AG04449 (cell line): Measurements from ENCODE around the gene SUV39H2.

ENCODE experiments used
- CTCF ChIA-PET: fragments of 350-600 bp; formaldehyde crosslinking; extraction: SDS; loops from one replicate; lab custom pipeline; 2021; ENCODE audit warnings: antibody characterized with exemption; lab: Yijun Ruan, JAX
- POLR2A ChIA-PET: fragments of 400-600, 350-600 bp; formaldehyde crosslinking; extraction: SDS; loops from one replicate; lab custom pipeline; 2020; ENCODE audit warnings: antibody characterized with exemption, inconsistent platforms; lab: Yijun Ruan, JAX
- DNase-seq: peaks from one replicate; pipeline ENCODE4 v3.0.0-alpha.2; 2010; ENCODE audit warnings: low read depth, low spot score
- H3K4me3 ChIP-seq: 2 replicates; pipeline ENCODE4 v1.5.1; 2011; ENCODE audit warnings: low read depth, mild to moderate bottlenecking, control low read depth, low read length
- TF ChIP-seq, protein P1 (sequence below): IDR thresholded peaks from one replicate; pipeline ENCODE4 v1.5.1; 2011; ENCODE audit warnings: mild to moderate bottlenecking, moderate library complexity, low read length, control low read depth, inconsistent platforms; ENCODE audit not compliant: insufficient read depth; ENCODE audit errors: missing control alignments

Gene SUV39H2

DNA sequence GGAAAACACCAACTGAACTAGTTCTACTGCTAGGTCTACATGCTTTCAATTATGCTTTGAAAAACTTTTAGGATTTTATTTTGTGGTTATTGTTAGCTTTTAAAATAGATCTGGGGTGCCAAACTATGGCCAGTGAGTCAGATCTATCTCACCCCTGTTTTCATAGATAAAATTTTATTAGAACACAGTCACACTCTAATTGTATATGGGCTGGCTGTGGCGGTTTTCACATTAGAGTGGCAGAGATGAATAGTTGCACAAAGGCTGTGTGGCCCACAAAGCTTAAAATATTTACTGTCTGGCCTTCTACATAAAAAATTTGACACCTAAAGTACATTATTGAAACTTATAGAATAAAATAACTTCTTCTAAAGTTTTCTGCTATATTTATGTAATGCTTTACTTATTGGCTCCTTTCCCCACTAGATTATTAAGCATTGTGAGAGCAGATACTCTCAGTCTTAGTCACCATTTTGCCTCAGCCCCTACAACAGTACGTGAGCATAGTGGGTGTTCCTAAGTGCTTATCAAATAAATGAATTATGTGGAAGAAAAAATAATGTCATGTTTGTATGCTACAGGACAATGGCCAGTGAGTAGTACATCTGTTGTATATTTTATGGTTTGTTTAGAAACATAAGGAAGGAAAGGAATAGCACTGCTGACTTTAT, 5.4 kb upstream of the SUV39H2 start:
- DNase-seq: no peak
- CTCF ChIA-PET: interaction anchor here (1.4 to 1.7 kb wide), 2 partner anchors 28 to 338 kb away, joined by 3 to 4 read pairs; no protein-coding TSS in a partner anchor
- POLR2A ChIA-PET: interaction anchor here (0.5 kb wide), 2 partner anchors 312 to 873 kb away, joined by 3 read pairs; no protein-coding TSS in a partner anchor
- TF ChIP-seq, protein P1, sequence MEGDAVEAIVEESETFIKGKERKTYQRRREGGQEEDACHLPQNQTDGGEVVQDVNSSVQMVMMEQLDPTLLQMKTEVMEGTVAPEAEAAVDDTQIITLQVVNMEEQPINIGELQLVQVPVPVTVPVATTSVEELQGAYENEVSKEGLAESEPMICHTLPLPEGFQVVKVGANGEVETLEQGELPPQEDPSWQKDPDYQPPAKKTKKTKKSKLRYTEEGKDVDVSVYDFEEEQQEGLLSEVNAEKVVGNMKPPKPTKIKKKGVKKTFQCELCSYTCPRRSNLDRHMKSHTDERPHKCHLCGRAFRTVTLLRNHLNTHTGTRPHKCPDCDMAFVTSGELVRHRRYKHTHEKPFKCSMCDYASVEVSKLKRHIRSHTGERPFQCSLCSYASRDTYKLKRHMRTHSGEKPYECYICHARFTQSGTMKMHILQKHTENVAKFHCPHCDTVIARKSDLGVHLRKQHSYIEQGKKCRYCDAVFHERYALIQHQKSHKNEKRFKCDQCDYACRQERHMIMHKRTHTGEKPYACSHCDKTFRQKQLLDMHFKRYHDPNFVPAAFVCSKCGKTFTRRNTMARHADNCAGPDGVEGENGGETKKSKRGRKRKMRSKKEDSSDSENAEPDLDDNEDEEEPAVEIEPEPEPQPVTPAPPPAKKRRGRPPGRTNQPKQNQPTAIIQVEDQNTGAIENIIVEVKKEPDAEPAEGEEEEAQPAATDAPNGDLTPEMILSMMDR: no peak
- no peak overlapping the region for H3K4me3 ChIP-seq

DNA sequence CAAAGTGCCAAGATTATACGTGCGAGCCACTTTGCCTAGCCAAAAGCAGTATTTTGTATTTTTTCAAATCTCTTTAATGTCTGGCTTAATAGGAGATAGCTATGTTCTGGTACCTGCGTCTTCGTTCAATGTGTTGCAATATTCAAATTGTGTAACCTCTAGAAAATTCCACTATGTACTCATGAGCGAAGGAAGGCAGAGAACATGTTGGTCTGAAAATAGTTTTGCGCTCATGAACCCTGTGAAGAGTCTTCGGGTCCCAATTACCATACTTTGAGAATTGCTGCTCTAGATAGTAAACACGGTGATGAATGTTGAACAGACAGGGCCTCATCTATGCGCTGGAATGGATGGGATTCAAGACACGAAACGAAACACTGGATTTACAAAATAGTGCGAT, 2.7 kb upstream of the SUV39H2 start:
- ChIA-PET CTCF (no interaction called here), POLR2A (no interaction called here)
- TF ChIP-seq, protein P1: no peak

DNA sequence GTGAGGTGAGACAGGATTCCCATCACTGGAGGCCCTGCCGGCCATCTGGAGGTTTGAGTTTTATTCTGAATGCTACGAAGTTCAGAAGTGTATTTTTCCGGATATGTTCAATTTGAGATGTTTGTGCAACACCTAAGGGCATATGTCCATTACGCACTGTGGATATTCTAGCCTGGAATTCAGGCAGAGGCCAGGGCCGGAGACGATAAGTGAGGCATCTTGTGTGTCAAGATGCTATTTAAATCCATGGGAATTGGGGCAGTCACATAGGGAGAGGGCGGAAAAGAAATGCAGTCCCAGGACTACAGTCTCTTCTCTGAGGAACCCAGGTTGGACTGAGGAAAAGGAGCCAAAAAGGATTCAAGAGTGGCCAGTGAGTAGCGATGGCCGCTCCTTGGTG, 1.9 kb upstream of the SUV39H2 start:
- ChIA-PET CTCF (no interaction called here), POLR2A (no interaction called here)
- DNase-seq: no peak
- peak overlapping the region; percentile 2; the same call in 1 of the 2 replicates for H3K4me3 ChIP-seq
- TF ChIP-seq, protein P1: no peak

More for the DNA sequence above, 2.7 kb upstream of the SUV39H2 start:
- no peak for DNase-seq
- no peak overlapping the region for H3K4me3 ChIP-seq

DNA sequence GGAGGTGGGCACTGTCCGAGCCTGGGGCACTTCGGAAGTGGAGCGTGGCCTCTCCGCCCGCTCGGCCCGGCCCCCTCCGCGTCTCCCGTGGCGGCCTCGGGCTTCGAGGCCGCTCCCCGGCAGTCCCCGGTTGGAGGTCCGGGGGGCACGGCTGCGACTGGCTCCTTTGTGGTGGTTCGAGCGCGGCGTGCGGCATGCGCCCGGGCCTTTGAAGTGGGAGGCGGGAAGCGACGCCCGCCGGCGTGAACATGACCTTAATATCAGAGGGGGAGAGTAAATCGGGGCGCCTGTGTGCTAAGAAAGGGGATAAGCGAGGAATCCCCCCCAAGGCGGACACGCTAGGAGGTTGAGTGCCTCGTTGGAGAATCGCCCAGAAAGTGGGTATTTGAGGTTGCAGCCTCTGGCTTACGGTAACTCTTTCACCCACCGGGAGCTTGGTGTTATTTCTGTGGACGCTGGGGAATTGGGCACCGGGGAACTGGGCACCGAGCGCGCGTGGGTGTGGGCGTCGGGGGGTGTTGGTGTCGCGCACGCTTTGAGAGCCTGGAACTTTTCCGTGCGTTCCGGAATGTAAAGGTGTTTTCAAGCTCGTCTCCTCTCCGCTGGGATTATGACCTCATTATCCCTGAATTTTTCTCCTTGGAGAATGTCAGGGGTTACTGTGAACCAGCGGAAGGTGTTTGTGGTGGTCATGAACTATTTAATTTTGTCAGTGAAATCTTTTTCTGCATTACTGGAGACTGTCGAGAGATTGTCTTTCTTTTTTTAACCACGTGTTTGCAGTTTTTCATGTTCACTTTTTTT, 660 bp downstream of the SUV39H2 start:
- CTCF ChIA-PET: interaction anchor here (0.7 to 1.4 kb wide), 6 partner anchors 22 to 226 kb away, joined by 3 to 6 read pairs (median 4); partner anchors contain the start of genes CDNF, HSPA14 and MSANTD7
- no peak for DNase-seq
- POLR2A ChIA-PET: interaction anchor here (0.5 to 1.8 kb wide), 9 partner anchors 10 to 291 kb away, joined by 3 to 10 read pairs (median 3); partner anchors contain the start of genes CDNF, HSPA14, MSANTD7 and NMT2

DNA sequence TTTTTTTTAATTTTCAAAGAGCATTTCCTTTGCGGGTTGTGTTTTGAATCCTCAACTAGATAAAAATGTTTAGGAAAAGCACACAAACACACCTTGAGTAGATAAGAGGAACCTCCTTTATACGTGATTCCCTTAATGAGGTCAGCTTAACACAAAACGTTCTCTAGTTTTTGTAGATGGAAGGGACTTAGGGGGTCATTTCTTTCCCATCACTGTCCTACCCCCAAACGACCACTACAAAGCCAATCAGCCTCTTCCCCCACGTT, 1.2 kb downstream of the SUV39H2 start:
- no peak for DNase-seq
- peak overlapping the region; percentile 74 for H3K4me3 ChIP-seq
- TF ChIP-seq, protein P1: no peak
- ChIA-PET POLR2A (interaction anchor here (0.6 kb wide), 1 partner anchor 80 kb away, joined by 3 read pairs; no protein-coding TSS in a partner anchor), CTCF (interaction anchor here (1.4 kb wide), 1 partner anchor 24 kb away, joined by 6 read pairs; no protein-coding TSS in a partner anchor)

More for the DNA sequence above, 660 bp downstream of the SUV39H2 start:
- H3K4me3 ChIP-seq: peak overlapping the region; percentile 74
- TF ChIP-seq, protein P1: no peak

DNA sequence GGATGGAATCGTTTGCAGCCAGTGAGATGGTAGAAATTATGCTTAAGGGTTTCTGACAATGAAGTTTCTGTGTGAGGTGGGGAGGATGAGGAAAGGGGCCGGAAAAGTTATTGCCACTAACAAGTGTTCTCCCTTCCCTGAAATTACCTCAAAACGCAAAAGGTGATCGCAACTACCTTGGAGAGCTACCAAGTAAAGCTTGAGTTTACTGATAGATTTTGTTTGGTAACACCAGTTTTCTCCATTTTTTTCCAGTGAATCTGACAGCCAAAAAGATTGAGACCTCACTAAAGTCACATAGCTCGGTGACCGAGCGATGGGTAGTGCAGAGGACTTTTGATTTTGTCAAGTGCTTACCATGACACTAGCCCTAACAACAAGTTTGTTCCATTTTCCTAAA, 1.6 kb downstream of the SUV39H2 start:
- H3K4me3 ChIP-seq: peak overlapping the region; percentile 74
- TF ChIP-seq, protein P1: no peak
- CTCF ChIA-PET: interaction anchor here (1.4 kb wide), 1 partner anchor 23 kb away, joined by 6 read pairs; no protein-coding TSS in a partner anchor
- no peak for DNase-seq
- POLR2A ChIA-PET: no interaction called here
